Kidney epithelial cell (primary cell): Measurements from ENCODE around the gene ELP6. TPM values are rescaled to one million over a fixed set of nuclear protein-coding genes. Genes with fewer than 3 reads are reported as not detected.
A peak's percentile ranks its signal among the peaks of the same experiment; 100 is the strongest.

Experiments used
- DNase-seq: peaks from one replicate; pipeline ENCODE4 v3.0.0-alpha.2; 2010; ENCODE audit warnings: low read depth
- H3K27me3 ChIP-seq: 2 replicates; pipeline ENCODE4 v1.6.0; 2011; ENCODE audit warnings: low read length; ENCODE audit not compliant: control insufficient read depth, insufficient read depth
- H3K36me3 ChIP-seq: 2 replicates; pipeline ENCODE4 v1.5.1; 2011; ENCODE audit warnings: low read length; ENCODE audit not compliant: control insufficient read depth, insufficient read depth
- H3K4me3 ChIP-seq: 2 replicates; pipeline ENCODE4 v1.5.1; 2011; ENCODE audit warnings: low read depth, mild to moderate bottlenecking, control low read depth, low read length
- total RNA-seq: library from RNA; depleted of rRNA; stranded (reverse); fragments of >200 nt; gene quantifications from 2 replicates; pipeline ENCODE4 v1.2.3, GENCODE V29; 2015
- TF ChIP-seq, protein P1 (sequence below): IDR thresholded peaks from 2 replicates; pipeline ENCODE4 v1.5.1; 2011; ENCODE audit warnings: mild to moderate bottlenecking, moderate library complexity, low read length, control low read depth, inconsistent platforms; ENCODE audit not compliant: insufficient read depth, poor library complexity, severe bottlenecking

ELP6 gene
- total RNA-seq, 1 donor from 2014 or later = 29.5 TPM

DNA sequence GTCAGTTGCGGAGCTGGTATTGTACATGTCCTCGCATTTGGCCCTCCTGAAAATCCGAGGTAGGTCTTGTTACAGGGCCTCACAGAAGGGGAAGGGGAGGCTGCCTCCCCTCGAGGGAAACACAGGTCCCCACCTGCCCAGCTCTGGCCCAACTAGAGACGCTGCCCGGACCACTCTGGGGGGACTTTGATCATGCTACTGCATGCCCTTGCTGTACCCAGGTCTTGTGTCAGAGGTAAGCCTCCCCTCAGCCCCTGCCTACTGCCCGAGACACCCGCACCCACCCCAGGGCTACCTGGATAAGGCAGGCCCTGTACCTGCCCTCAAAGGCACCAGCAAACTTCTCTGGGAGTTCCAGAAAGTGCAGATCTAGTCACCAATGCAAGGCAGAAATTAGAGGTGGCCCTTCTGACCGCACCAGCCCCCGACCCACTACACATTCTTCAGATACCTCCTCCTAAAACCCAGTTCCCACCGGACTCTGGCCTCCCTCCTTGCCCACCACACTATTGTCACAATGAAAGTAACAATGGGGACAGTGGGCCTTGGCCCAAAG, 36.8 kb downstream of the ELP6 start:
- H3K27me3 ChIP-seq = no peaks in the 10 kb centered on the region
- TF ChIP-seq, protein P1, sequence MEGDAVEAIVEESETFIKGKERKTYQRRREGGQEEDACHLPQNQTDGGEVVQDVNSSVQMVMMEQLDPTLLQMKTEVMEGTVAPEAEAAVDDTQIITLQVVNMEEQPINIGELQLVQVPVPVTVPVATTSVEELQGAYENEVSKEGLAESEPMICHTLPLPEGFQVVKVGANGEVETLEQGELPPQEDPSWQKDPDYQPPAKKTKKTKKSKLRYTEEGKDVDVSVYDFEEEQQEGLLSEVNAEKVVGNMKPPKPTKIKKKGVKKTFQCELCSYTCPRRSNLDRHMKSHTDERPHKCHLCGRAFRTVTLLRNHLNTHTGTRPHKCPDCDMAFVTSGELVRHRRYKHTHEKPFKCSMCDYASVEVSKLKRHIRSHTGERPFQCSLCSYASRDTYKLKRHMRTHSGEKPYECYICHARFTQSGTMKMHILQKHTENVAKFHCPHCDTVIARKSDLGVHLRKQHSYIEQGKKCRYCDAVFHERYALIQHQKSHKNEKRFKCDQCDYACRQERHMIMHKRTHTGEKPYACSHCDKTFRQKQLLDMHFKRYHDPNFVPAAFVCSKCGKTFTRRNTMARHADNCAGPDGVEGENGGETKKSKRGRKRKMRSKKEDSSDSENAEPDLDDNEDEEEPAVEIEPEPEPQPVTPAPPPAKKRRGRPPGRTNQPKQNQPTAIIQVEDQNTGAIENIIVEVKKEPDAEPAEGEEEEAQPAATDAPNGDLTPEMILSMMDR = no peak
- H3K4me3 ChIP-seq = no peak overlapping the region
- no peaks in the 10 kb centered on the region for H3K36me3 ChIP-seq
- no peak for DNase-seq

- Histone ChIP-seq H3K4me3 (peak overlapping the region; percentile 63), H3K36me3 (no peaks in the 10 kb centered on the region)
These were observed 37.2 kb downstream of the ELP6 start for GRCh38 chr3:47476330-47476626.

DNA sequence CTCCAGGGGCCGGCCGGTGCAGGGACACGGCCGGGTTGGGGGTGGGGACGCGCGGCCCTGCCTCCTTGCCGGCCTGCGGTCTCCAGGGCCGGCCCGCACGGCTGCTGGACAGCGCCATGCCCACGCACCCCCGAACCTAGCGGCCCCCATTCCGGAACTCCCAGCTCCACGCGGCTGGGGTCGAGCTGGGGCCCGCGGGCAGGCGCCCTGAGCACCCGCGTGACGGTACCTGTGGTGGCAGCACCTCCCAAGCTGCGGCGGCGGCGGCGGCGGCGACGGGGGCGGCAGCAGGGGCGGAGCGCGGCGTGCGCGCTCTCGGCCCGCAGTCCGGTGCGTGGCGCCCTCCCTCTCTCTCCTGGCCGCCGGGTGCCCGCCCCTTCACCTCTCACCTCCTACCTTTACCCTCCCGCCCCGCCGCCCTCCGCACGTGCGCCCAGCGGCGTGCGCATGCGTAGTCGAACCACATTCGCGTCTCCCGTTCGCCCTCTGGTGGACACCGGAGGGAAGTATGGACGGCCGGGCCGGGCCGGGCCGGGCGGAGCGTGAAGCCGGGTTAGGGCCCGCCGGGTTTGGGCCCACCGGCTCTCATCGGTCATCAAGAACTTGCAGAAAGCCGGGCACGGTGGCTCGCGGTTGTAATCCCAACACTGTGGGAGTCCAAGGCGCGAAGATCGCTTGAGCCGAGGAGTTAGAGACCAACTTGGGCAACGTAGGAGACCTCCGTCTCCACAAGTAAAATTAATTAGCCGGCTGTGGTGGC, 37.8 kb downstream of the ELP6 start, which contains the start of gene SCAP:
TSS of gene SCAP (minus strand) at position 372 of the 760 bp plus-strand sequence. CDS start 32,948 bp downstream, outside the sequence.
- H3K36me3 ChIP-seq = no peaks in the 10 kb centered on the region

More at GRCh38 chr3:47476330-47476626, 37.2 kb downstream of the ELP6 start:
- DNase-seq = no peak
- H3K27me3 ChIP-seq = no peaks in the 10 kb centered on the region
- TF ChIP-seq, protein P1 = no peak

GRCh38 chr3:47475029-47475569, 38.4 kb downstream of the ELP6 start:
- DNase-seq = no peak
- Histone ChIP-seq H3K36me3 (no peaks in the 10 kb centered on the region), H3K27me3 (no peaks in the 10 kb centered on the region), H3K4me3 (peak overlapping the region; percentile 63)
- TF ChIP-seq, protein P1 = no peak

More for the DNA sequence above, 37.8 kb downstream of the ELP6 start, which contains the start of gene SCAP:
- no peak for DNase-seq
- TF ChIP-seq, protein P1 = peak; percentile 92
- Histone ChIP-seq H3K4me3 (peak within 1 kb of the TSS; percentile 63), H3K27me3 (no peaks in the 10 kb centered on the region)

- Histone ChIP-seq H3K36me3 (no peaks in the 10 kb centered on the region), H3K27me3 (no peaks in the 10 kb centered on the region), H3K4me3 (no peak overlapping the region)
- no peak for DNase-seq
- TF ChIP-seq, protein P1 = no peak
These were observed 40.1 kb downstream of the ELP6 start for GRCh38 chr3:47473391-47473790.
